ENCODE data around the gene DUSP2.

- TF ChIP-seq CTCF (IDR thresholded peaks at IDR 0.05) = no peak
- no peak for TF ChIP-seq EZH2 (IDR thresholded peaks at IDR 0.05; ENCODE audit: borderline replicate concordance, insufficient read depth, low read depth, low read length, poor library complexity, severe bottlenecking)
Observed at GRCh38 chr2:96109931-96110511, 35.2 kb downstream of the DUSP2 start.

All from B cell (primary cell).